Hematopoietic multipotent progenitor cell treated with erythropoietin and hydrocortisone succinate and interleukin-3 and kit ligand, for 8 days (in vitro differentiated cells): ENCODE measurements around the gene LMNTD2.

Experiments
- DNase-seq: peaks from one replicate; pipeline ENCODE4 v3.0.0-alpha.2; 2015

LMNTD2 gene

GRCh38 chr11:551131-551530 lies 9.4 kb downstream of the LMNTD2 start:
- DNase-seq: no peak

- DNase-seq: no peak
Observed at GRCh38 chr11:550746-551085, 9.8 kb downstream of the LMNTD2 start.

- DNase-seq: no peak
Observed at GRCh38 chr11:550021-550745, 10.4 kb downstream of the LMNTD2 start.

GRCh38 chr11:548700-549603 lies 11.6 kb downstream of the LMNTD2 start:
- no peak for DNase-seq

GRCh38 chr11:545171-545570 lies 15.4 kb downstream of the LMNTD2 start:
- no peak for DNase-seq

- no peak for DNase-seq
Observed at GRCh38 chr11:544817-545166, 15.7 kb downstream of the LMNTD2 start.

- no peak for DNase-seq
Observed at GRCh38 chr11:541433-541885, 19.1 kb downstream of the LMNTD2 start.

GRCh38 chr11:540583-541432 lies 19.7 kb downstream of the LMNTD2 start:
- no peak for DNase-seq

GRCh38 chr11:539971-540481 lies 20.5 kb downstream of the LMNTD2 start:
- DNase-seq: no peak

- no peak for DNase-seq
Observed at GRCh38 chr11:538431-539051, 22.0 kb downstream of the LMNTD2 start.

- DNase-seq: no peak
Observed at GRCh38 chr11:537622-538430, 22.7 kb downstream of the LMNTD2 start.

- DNase-seq: peak; percentile 89
Observed at GRCh38 chr11:536841-537621, 23.5 kb downstream of the LMNTD2 start, which contains the start of gene LRRC56. Gene LRRC56, plus strand, starts transcription at chr11:537527. Its CDS starts 3,158 bp downstream, at chr11:540685.

- peak; percentile 93 for DNase-seq
Observed at GRCh38 chr11:535519-536454, 24.8 kb downstream of the LMNTD2 start, which contains the start of gene HRAS. Gene HRAS, minus strand, starts transcription at chr11:535576.

GRCh38 chr11:535210-535518 lies 25.4 kb downstream of the LMNTD2 start:
- DNase-seq: no peak

- peak; percentile 29 for DNase-seq
Observed at GRCh38 chr11:534396-535209, 25.9 kb downstream of the LMNTD2 start.

GRCh38 chr11:533586-534395 lies 26.7 kb downstream of the LMNTD2 start:
- no peak for DNase-seq

GRCh38 chr11:532986-533585 lies 27.5 kb downstream of the LMNTD2 start:
- no peak for DNase-seq
